ENCODE results near the gene ALG9. TPM values are rescaled to one million over a fixed set of nuclear protein-coding genes. Genes with fewer than 3 reads are reported as not detected.

The ALG9 gene
- total and polyA plus RNA-seq, 10 donors, result 9.0 to 57.5 (median 27.0) TPM

GRCh38 chr11:111878849-111879636 lies 7.7 kb upstream of the ALG9 start, which contains the start of the genes CFAP68 and FDXACB1:
Gene CFAP68 (plus strand): TSS chr11:111879541. CDS start chr11:111879561, 20 bp downstream.
Gene FDXACB1 (minus strand): TSS chr11:111879165. CDS start chr11:111879132, 33 bp downstream.
- DNase-seq, result peak; percentile 99
- H3K36me3 ChIP-seq, result peaks cover 0 to 33% (median 8%) of the 10 kb centered on the region in 6 donors
- TF ChIP-seq POLR2AphosphoS5 (IDR thresholded peaks at IDR 0.05), result peak; percentile 90 to 95 (median 91)
- TF ChIP-seq POLR2A (IDR thresholded peaks at IDR 0.05), result peak in 2 of 3 donors; percentile 25 to 63
- TF ChIP-seq CTCF (IDR thresholded peaks at IDR 0.05 in 8 of 11, conservative IDR thresholded peaks at IDR 0.05 in 3 of 11), result peak; percentile 78 to 97 (median 94)
- H3K9me3 ChIP-seq, result no peaks in the 10 kb centered on the region
- no peaks in the 10 kb centered on the region for H3K27me3 ChIP-seq (replicated peaks in 1 of 7)
- peak within 1 kb of the TSS; percentile 93 to 97 (median 96) for H3K27ac ChIP-seq
- 0 to 1% (median 0%) methylated on average over 35 to 55 of the region's 55 CpGs for WGBS, 5 donors
- peaks cover 8 to 30% (median 17%) of the 10 kb centered on the region in 6 donors for H3K4me1 ChIP-seq
- H3K4me3 ChIP-seq, result peak within 1 kb of the TSS; percentile 32 to 82 (median 68)
- intact Hi-C loops (cut with DNase I; ENCODE audit: low total_unique reads), result loop anchor here (2.0 kb wide), 1 partner anchor 48 kb away; no protein-coding TSS in a partner anchor

- Histone ChIP-seq H3K4me1 (peaks cover 8 to 30% (median 17%) of the 10 kb centered on the region in 6 donors), H3K27me3 (replicated peaks in 1 of 7) (no peaks in the 10 kb centered on the region), H3K9me3 (no peaks in the 10 kb centered on the region), H3K4me3 (peak overlapping the region; percentile 32 to 82 (median 68)), H3K27ac (peak overlapping the region; percentile 93 to 97 (median 96)), H3K36me3 (peaks cover 0 to 28% (median 8%) of the 10 kb centered on the region in 6 donors)
- TF ChIP-seq POLR2AphosphoS5 (IDR thresholded peaks at IDR 0.05) (no peak), POLR2A (IDR thresholded peaks at IDR 0.05) (no peak), CTCF (IDR thresholded peaks at IDR 0.05 in 8 of 11, conservative IDR thresholded peaks at IDR 0.05 in 3 of 11) (no peak)
- no peak for DNase-seq
- 0 to 2% (median 0%) methylated on average over 13 of the region's 13 CpGs for WGBS, 5 donors
- intact Hi-C loops (cut with DNase I; ENCODE audit: low total_unique reads), result loop anchor here (2.0 kb wide), 1 partner anchor 48 kb away; no protein-coding TSS in a partner anchor
Measured at GRCh38 chr11:111878385-111878848, 7.0 kb upstream of the ALG9 start.

- peak overlapping the region; percentile 81 to 98 (median 92) for H3K4me3 ChIP-seq
- no peaks in the 10 kb centered on the region for H3K9me3 ChIP-seq
- WGBS, 5 donors, result 61 to 68% (median 64%) methylated on average over 5 of the region's 5 CpGs
- DNase-seq, result no peak
- H3K27ac ChIP-seq, result peak overlapping the region; percentile 91 to 96 (median 93)
- TF ChIP-seq CTCF (IDR thresholded peaks at IDR 0.05 in 8 of 11, conservative IDR thresholded peaks at IDR 0.05 in 3 of 11) (no peak), POLR2AphosphoS5 (IDR thresholded peaks at IDR 0.05) (no peak), POLR2A (IDR thresholded peaks at IDR 0.05) (no peak)
- peaks cover 0 to 45% (median 23%) of the 10 kb centered on the region in 6 donors for H3K36me3 ChIP-seq
- H3K27me3 ChIP-seq (replicated peaks in 1 of 7), result no peaks in the 10 kb centered on the region
- H3K4me1 ChIP-seq, result peaks cover 9 to 38% (median 20%) of the 10 kb centered on the region in 6 donors
- intact Hi-C loops (cut with DNase I; ENCODE audit: low total_unique reads), result no loop called here
Measured at GRCh38 chr11:111871693-111872161, 346 bp upstream of the ALG9 start.

GRCh38 chr11:111870522-111870885 lies 877 bp downstream of the ALG9 start:
- no peak for DNase-seq
- intact Hi-C loops (cut with DNase I; ENCODE audit: low total_unique reads), result no loop called here
- peak overlapping the region; percentile 91 to 96 (median 93) for H3K27ac ChIP-seq
- peaks cover 0 to 45% (median 30%) of the 10 kb centered on the region in 6 donors for H3K36me3 ChIP-seq
- H3K4me1 ChIP-seq, result peaks cover 9 to 38% (median 20%) of the 10 kb centered on the region in 6 donors
- no peaks in the 10 kb centered on the region for H3K9me3 ChIP-seq
- TF ChIP-seq CTCF (IDR thresholded peaks at IDR 0.05 in 8 of 11, conservative IDR thresholded peaks at IDR 0.05 in 3 of 11) (no peak), POLR2AphosphoS5 (IDR thresholded peaks at IDR 0.05) (no peak), POLR2A (IDR thresholded peaks at IDR 0.05) (no peak)
- peak overlapping the region; percentile 81 to 98 (median 92) for H3K4me3 ChIP-seq
- H3K27me3 ChIP-seq (replicated peaks in 1 of 7), result no peaks in the 10 kb centered on the region

Measured in spleen (tissue), 11 donors.